GM13976 (cell line): ENCODE data around the gene FOXC2.
A peak's percentile ranks its signal among the peaks of the same experiment; 100 is the strongest.

Experiments used
- DNase-seq: peaks from one replicate; pipeline ENCODE4 v3.0.0; 2012; ENCODE audit warnings: low spot score
- CTCF ChIP-seq: IDR thresholded peaks from 2 replicates; pipeline ENCODE4 v1.5.1; 2012; ENCODE audit warnings: borderline replicate concordance, mild to moderate bottlenecking; ENCODE audit not compliant: insufficient read depth; ENCODE audit errors: extremely low read depth, missing control alignments, control extremely low read depth
- in situ Hi-C: fragments of 300-500 bp; cut with MboI; formaldehyde crosslinking; loops from one replicate; pipeline ENCODE4 v1.12.0; 2022; ENCODE audit warnings: low sequenced_read_pairs, mixed read lengths, inconsistent platforms; ENCODE audit not compliant: unreplicated experiment

FOXC2 gene

GRCh38 chr16:86575095-86575685, 8.6 kb downstream of the FOXC2 start:
- DNase-seq: no peak
- no peak for TF ChIP-seq CTCF
- in situ Hi-C loops: no loop called here

GRCh38 chr16:86575754-86576557, 9.3 kb downstream of the FOXC2 start:
- no peak for TF ChIP-seq CTCF
- in situ Hi-C loops: no loop called here
- peak; percentile 64 for DNase-seq

GRCh38 chr16:86576591-86577313, 10.1 kb downstream of the FOXC2 start:
- DNase-seq: no peak
- in situ Hi-C loops: no loop called here
- TF ChIP-seq CTCF: no peak

- in situ Hi-C loops: no loop called here
- DNase-seq: no peak
- no peak for TF ChIP-seq CTCF
Observed at GRCh38 chr16:86577314-86577971, 10.8 kb downstream of the FOXC2 start.

- in situ Hi-C loops: no loop called here
- DNase-seq: no peak
- TF ChIP-seq CTCF: no peak
Observed at GRCh38 chr16:86578061-86578599, 11.5 kb downstream of the FOXC2 start, which contains the start of gene FOXL1. TSS of gene FOXL1 (plus strand) at chr16:86578549. CDS start at chr16:86578724, 175 bp downstream.

GRCh38 chr16:86578611-86579267, 12.1 kb downstream of the FOXC2 start:
- in situ Hi-C loops: no loop called here
- no peak for TF ChIP-seq CTCF
- DNase-seq: no peak
